Smooth muscle cell (in vitro differentiated cells): ENCODE measurements around the gene RAB30. TPM values are rescaled to one million over a fixed set of nuclear protein-coding genes. Genes with fewer than 3 reads are reported as not detected.

ENCODE experiments used
- DNase-seq: peaks from one replicate; lab custom pipeline; 2025; ENCODE audit not compliant: unreplicated experiment; lab: John Stamatoyannopoulos, UW
- H2AFZ ChIP-seq: fragments of 200-600 bp; sonication (generic); 2 replicates; pipeline ENCODE4 v1.6.0; 2016; ENCODE audit warnings: antibody characterized with exemption, low read depth, mild to moderate bottlenecking
- H3F3A ChIP-seq: fragments of 200-600 bp; sonication (generic); 2 replicates; pipeline ENCODE4 v1.6.0; 2017; ENCODE audit warnings: antibody characterized with exemption, low read depth
- H3K27ac ChIP-seq: fragments of 200-600 bp; sonication (generic); 2 replicates; pipeline ENCODE4 v1.5.1; 2016; ENCODE audit warnings: low read depth, mild to moderate bottlenecking
- H3K27me3 ChIP-seq: fragments of 200-600 bp; sonication (generic); 2 replicates; pipeline ENCODE4 v1.6.1; 2016; ENCODE audit warnings: low read depth, mild to moderate bottlenecking
- H3K36me3 ChIP-seq: fragments of 200-600 bp; sonication (generic); 2 replicates; pipeline ENCODE4 v1.5.1; 2016; ENCODE audit warnings: low read depth
- H3K4me1 ChIP-seq: fragments of 200-600 bp; sonication (generic); 2 replicates; pipeline ENCODE4 v1.5.1; 2016; ENCODE audit warnings: low read depth
- H3K4me2 ChIP-seq: fragments of 200-600 bp; sonication (generic); 2 replicates; pipeline ENCODE4 v1.6.0; 2016; ENCODE audit warnings: mild to moderate bottlenecking
- H3K4me3 ChIP-seq: fragments of 200-600 bp; sonication (generic); 2 replicates; pipeline ENCODE4 v1.5.1; 2016; ENCODE audit warnings: mild to moderate bottlenecking
- H3K79me2 ChIP-seq: fragments of 200-600 bp; sonication (generic); 2 replicates; pipeline ENCODE4 v1.6.0; 2016; ENCODE audit warnings: low read depth, mild to moderate bottlenecking
- H3K9ac ChIP-seq: fragments of 200-600 bp; sonication (generic); 2 replicates; pipeline ENCODE4 v1.6.0; 2016; ENCODE audit warnings: low read depth
- H3K9me3 ChIP-seq: fragments of 200-600 bp; sonication (generic); replicated peaks from 2 replicates; pipeline ENCODE4 v1.5.1; 2016; ENCODE audit warnings: low read depth
- H4K20me1 ChIP-seq: fragments of 200-600 bp; sonication (generic); 2 replicates; pipeline ENCODE4 v1.6.0; 2016; ENCODE audit warnings: low read depth
- CTCF ChIP-seq: fragments of 200-600 bp; sonication (generic); IDR thresholded peaks from 2 replicates; pipeline ENCODE4 v1.5.1; 2017; ENCODE audit warnings: borderline replicate concordance, mild to moderate bottlenecking, antibody characterized with exemption; ENCODE audit not compliant: insufficient read depth, poor library complexity, severe bottlenecking
- WGBS: methylation state at CpG from one replicate; pipeline ENCODE4 v1.1.7; 2016; ENCODE audit warnings: low lambda C conversion rate; 5-methylcytosine and 5-hydroxymethylcytosine counted together
- polyA plus RNA-seq: library from polyadenylated mRNA; unstranded; fragments of >200 nt; fragmentation: Nextera tagmentation; extraction: Ambion mirVana; gene quantifications from 2 replicates; pipeline ENCODE4 v1.2.1, GENCODE V29; 2016
- total RNA-seq: library from RNA; depleted of rRNA; stranded (reverse); fragments of >200 nt; gene quantifications from 2 replicates; pipeline ENCODE4 v1.2.3, GENCODE V29; 2014

Gene RAB30
- total and polyA plus RNA-seq, 2 experiments from 2014 or later = 11.2 to 19.6 TPM

- 94% methylated on average over 5 of the region's 5 CpGs for WGBS
- no peak overlapping the region for H3K27ac ChIP-seq
- H3K9me3 ChIP-seq = no peaks in the 10 kb centered on the region
- peaks cover 93% of the 10 kb centered on the region for H3K79me2 ChIP-seq
- peaks cover 76% of the 10 kb centered on the region for H4K20me1 ChIP-seq
- no peak overlapping the region for H3K4me3 ChIP-seq
- H3F3A ChIP-seq = no peaks in the 10 kb centered on the region
- H3K4me1 ChIP-seq = peaks cover 16% of the 10 kb centered on the region
- H2AFZ ChIP-seq = no peak overlapping the region
- DNase-seq = no peak
- H3K4me2 ChIP-seq = no peak overlapping the region
- H3K27me3 ChIP-seq = no peaks in the 10 kb centered on the region
- H3K9ac ChIP-seq = no peak overlapping the region
- no peak for TF ChIP-seq CTCF
- H3K36me3 ChIP-seq = no peaks in the 10 kb centered on the region
Measured at GRCh38 chr11:83027289-83027688, 44.4 kb downstream of the RAB30 start.

GRCh38 chr11:83026229-83026628 is 45.5 kb downstream of the RAB30 start:
- H4K20me1 ChIP-seq = peaks cover 84% of the 10 kb centered on the region
- H3F3A ChIP-seq = no peaks in the 10 kb centered on the region
- H3K4me3 ChIP-seq = no peak overlapping the region
- H2AFZ ChIP-seq = no peak overlapping the region
- H3K36me3 ChIP-seq = no peaks in the 10 kb centered on the region
- H3K9ac ChIP-seq = no peak overlapping the region
- no peak for TF ChIP-seq CTCF
- no peaks in the 10 kb centered on the region for H3K9me3 ChIP-seq
- H3K4me2 ChIP-seq = no peak overlapping the region
- no peak overlapping the region for H3K27ac ChIP-seq
- no peaks in the 10 kb centered on the region for H3K27me3 ChIP-seq
- no peak for DNase-seq
- 96% methylated on average over 4 of the region's 4 CpGs for WGBS
- H3K4me1 ChIP-seq = peaks cover 16% of the 10 kb centered on the region
- H3K79me2 ChIP-seq = peaks cover 93% of the 10 kb centered on the region

- no peak overlapping the region for H3K4me2 ChIP-seq
Measured at GRCh38 chr11:83025267-83025704, 46.4 kb downstream of the RAB30 start.

More at GRCh38 chr11:83025267-83025704, 46.4 kb downstream of the RAB30 start:
- peaks cover 16% of the 10 kb centered on the region for H3K4me1 ChIP-seq
- peaks cover 88% of the 10 kb centered on the region for H3K79me2 ChIP-seq
- H4K20me1 ChIP-seq = peaks cover 87% of the 10 kb centered on the region
- no peaks in the 10 kb centered on the region for H3K27me3 ChIP-seq
- peak overlapping the region; percentile 3 for H3K9ac ChIP-seq
- 25% methylated on average over 2 of the region's 2 CpGs for WGBS
- no peak overlapping the region for H2AFZ ChIP-seq
- no peak for DNase-seq
- no peaks in the 10 kb centered on the region for H3K36me3 ChIP-seq
- no peak overlapping the region for H3K27ac ChIP-seq
- H3K9me3 ChIP-seq = no peaks in the 10 kb centered on the region
- TF ChIP-seq CTCF = no peak
- H3F3A ChIP-seq = no peaks in the 10 kb centered on the region
- no peak overlapping the region for H3K4me3 ChIP-seq
